Fibroblast of skin of right biceps (primary cell): ENCODE data around the gene PCBP3.
"Not testable (repeated sequence)": the region's sequence is repeated elsewhere in the genome, so short reads cannot be mapped to it uniquely, and the experiment has no call there.

Experiments
- DNase-seq: peaks from one replicate; pipeline ENCODE4 v3.0.0-alpha.2; 2013

PCBP3 gene

GRCh38 chr21:45831991-45832740 is 188.6 kb downstream of the PCBP3 start:
- DNase-seq, result no peak

- DNase-seq, result not testable (repeated sequence)
These were observed 189.3 kb downstream of the PCBP3 start for GRCh38 chr21:45832741-45833235.

GRCh38 chr21:45833414-45833813 is 189.9 kb downstream of the PCBP3 start:
- DNase-seq, result no peak

- DNase-seq, result no peak
These were observed 190.6 kb downstream of the PCBP3 start for GRCh38 chr21:45834026-45834715.

GRCh38 chr21:45834821-45835293 is 191.3 kb downstream of the PCBP3 start:
- no peak for DNase-seq

- DNase-seq, result no peak
These were observed 192.1 kb downstream of the PCBP3 start for GRCh38 chr21:45835301-45836267.

- no peak for DNase-seq
These were observed 192.7 kb downstream of the PCBP3 start for GRCh38 chr21:45836268-45836655.

GRCh38 chr21:45836694-45837670 is 193.5 kb downstream of the PCBP3 start:
- peak; percentile 33 for DNase-seq

GRCh38 chr21:45837936-45838335 is 194.4 kb downstream of the PCBP3 start:
- no peak for DNase-seq

- peak; percentile 57 for DNase-seq
These were observed 195.1 kb downstream of the PCBP3 start for GRCh38 chr21:45838634-45839033.

GRCh38 chr21:45839274-45839673 is 195.7 kb downstream of the PCBP3 start:
- DNase-seq, result peak; percentile 76

- no peak for DNase-seq
These were observed 197.5 kb downstream of the PCBP3 start for GRCh38 chr21:45841033-45841432.

GRCh38 chr21:45843426-45843825 is 199.9 kb downstream of the PCBP3 start:
- no peak for DNase-seq

- DNase-seq, result no peak
These were observed 200.7 kb downstream of the PCBP3 start for GRCh38 chr21:45844181-45844580.

- no peak for DNase-seq
These were observed 201.7 kb downstream of the PCBP3 start for GRCh38 chr21:45845063-45845769.

- no peak for DNase-seq
These were observed 202.2 kb downstream of the PCBP3 start for GRCh38 chr21:45845770-45846090.

- DNase-seq, result no peak
These were observed 203.0 kb downstream of the PCBP3 start for GRCh38 chr21:45846373-45847160.

GRCh38 chr21:45847870-45848269 is 204.3 kb downstream of the PCBP3 start:
- DNase-seq, result no peak

GRCh38 chr21:45848331-45848730 is 204.8 kb downstream of the PCBP3 start:
- DNase-seq, result no peak

GRCh38 chr21:45848805-45849204 is 205.3 kb downstream of the PCBP3 start:
- DNase-seq, result no peak
